GM19455 (cell line): ENCODE measurements around the gene LGSN.
"Not testable (repeated sequence)": the region's sequence is repeated elsewhere in the genome, so short reads cannot be mapped to it uniquely, and the experiment has no call there.

Experiments used
- ATAC-seq: cut with Tn5 transposase; IDR thresholded peaks from one replicate; pipeline ENCODE4 v1.9.1; 2021; ENCODE audit not compliant: unreplicated experiment

The LGSN gene

GRCh38 chr6:63319939-63320338 is at the start of gene LGSN:
Gene LGSN, minus strand, starts transcription at chr6:63319983. Its CDS starts 40 bp downstream, at chr6:63319943.
- ATAC-seq = no peak

GRCh38 chr6:63368347-63368746 is 48.6 kb upstream of the LGSN start:
- ATAC-seq = no peak

- ATAC-seq = not testable (repeated sequence)
These were observed 42.8 kb upstream of the LGSN start for GRCh38 chr6:63362500-63363120.

- not testable (repeated sequence) for ATAC-seq
These were observed 37.6 kb upstream of the LGSN start for GRCh38 chr6:63357384-63357783.

GRCh38 chr6:63355632-63356031 is 35.8 kb upstream of the LGSN start:
- ATAC-seq = no peak

GRCh38 chr6:63353286-63353630 is 33.5 kb upstream of the LGSN start:
- no peak for ATAC-seq

GRCh38 chr6:63352544-63353285 is 32.9 kb upstream of the LGSN start:
- ATAC-seq = peak; percentile 96

- ATAC-seq = peak; percentile 28
These were observed 32.3 kb upstream of the LGSN start for GRCh38 chr6:63352069-63352543.

GRCh38 chr6:63349401-63349800 is 29.6 kb upstream of the LGSN start:
- no peak for ATAC-seq

GRCh38 chr6:63348836-63349235 is 29.1 kb upstream of the LGSN start:
- no peak for ATAC-seq

- ATAC-seq = no peak
These were observed 27.8 kb upstream of the LGSN start for GRCh38 chr6:63347599-63347998.

GRCh38 chr6:63346217-63346835 is 26.5 kb upstream of the LGSN start:
- no peak for ATAC-seq

GRCh38 chr6:63340351-63340750 is 20.6 kb upstream of the LGSN start:
- ATAC-seq = no peak

GRCh38 chr6:63334652-63335051 is 14.9 kb upstream of the LGSN start:
- not testable (repeated sequence) for ATAC-seq

- no peak for ATAC-seq
These were observed 13.7 kb upstream of the LGSN start for GRCh38 chr6:63333440-63333839.

GRCh38 chr6:63326630-63327029 is 6.8 kb upstream of the LGSN start:
- not testable (repeated sequence) for ATAC-seq

- ATAC-seq = no peak
These were observed 3.2 kb upstream of the LGSN start for GRCh38 chr6:63322981-63323380.

- ATAC-seq = no peak
These were observed 2.0 kb upstream of the LGSN start for GRCh38 chr6:63321821-63322220.

- ATAC-seq = no peak
These were observed 2.1 kb downstream of the LGSN start for GRCh38 chr6:63317641-63318040.

GRCh38 chr6:63316113-63316512 is 3.7 kb downstream of the LGSN start:
- no peak for ATAC-seq

GRCh38 chr6:63313111-63313510 is 6.7 kb downstream of the LGSN start:
- no peak for ATAC-seq

GRCh38 chr6:63307581-63308246 is 12.1 kb downstream of the LGSN start:
- ATAC-seq = peak; percentile 87
